ACC112 (cell line): ENCODE measurements around the gene ARPP21.

ENCODE experiments used
- H2AFZ ChIP-seq: fragments of 200-600 bp; sonication (generic); one replicate; pipeline ENCODE4 v1.6.0; 2017; ENCODE audit warnings: antibody characterized with exemption, low read length; ENCODE audit not compliant: unreplicated experiment
- H3K27ac ChIP-seq: fragments of 200-600 bp; sonication (generic); 2 replicates; pipeline ENCODE4 v1.5.1; 2014; ENCODE audit warnings: low read depth, mild to moderate bottlenecking, antibody characterized with exemption, low read length, moderate library complexity
- H3K27me3 ChIP-seq: fragments of 200-600 bp; sonication (generic); 2 replicates; pipeline ENCODE4 v1.6.1; 2014; ENCODE audit warnings: mild to moderate bottlenecking, antibody characterized with exemption, low read length, moderate library complexity, mixed read lengths; ENCODE audit not compliant: insufficient read depth
- H3K36me3 ChIP-seq: fragments of 200-600 bp; sonication (generic); 2 replicates; pipeline ENCODE4 v1.6.1; 2016; ENCODE audit warnings: mild to moderate bottlenecking, antibody characterized with exemption, low read length, moderate library complexity, mixed read lengths; ENCODE audit not compliant: insufficient read depth
- H3K4me1 ChIP-seq: fragments of 200-600 bp; sonication (generic); one replicate; pipeline ENCODE4 v1.6.1; 2016; ENCODE audit warnings: low read length, mixed read lengths; ENCODE audit not compliant: insufficient read depth, unreplicated experiment, control insufficient read depth
- H3K4me3 ChIP-seq: fragments of 200-600 bp; sonication (generic); 2 replicates; pipeline ENCODE4 v1.5.1; 2014; ENCODE audit warnings: mild to moderate bottlenecking, low read depth, low read length
- H3K79me2 ChIP-seq: fragments of 200-600 bp; sonication (generic); one replicate; pipeline ENCODE4 v1.6.0; 2016; ENCODE audit warnings: low read length; ENCODE audit not compliant: control insufficient read depth, unreplicated experiment, insufficient read depth

ARPP21 gene

GRCh38 chr3:35709691-35710090, 70.4 kb downstream of the ARPP21 start:
- H3K4me1 ChIP-seq, result no peaks in the 10 kb centered on the region
- no peaks in the 10 kb centered on the region for H3K36me3 ChIP-seq
- H3K27ac ChIP-seq, result no peak overlapping the region
- H3K79me2 ChIP-seq, result no peaks in the 10 kb centered on the region
- H3K27me3 ChIP-seq, result no peaks in the 10 kb centered on the region
- H3K4me3 ChIP-seq, result no peak overlapping the region
- no peak overlapping the region for H2AFZ ChIP-seq

- Histone ChIP-seq H3K79me2 (no peaks in the 10 kb centered on the region), H2AFZ (no peak overlapping the region), H3K36me3 (no peaks in the 10 kb centered on the region), H3K27me3 (no peaks in the 10 kb centered on the region), H3K4me1 (no peaks in the 10 kb centered on the region), H3K4me3 (no peak overlapping the region), H3K27ac (no peak overlapping the region)
These were observed 71.2 kb downstream of the ARPP21 start for GRCh38 chr3:35710554-35710953.

DNA sequence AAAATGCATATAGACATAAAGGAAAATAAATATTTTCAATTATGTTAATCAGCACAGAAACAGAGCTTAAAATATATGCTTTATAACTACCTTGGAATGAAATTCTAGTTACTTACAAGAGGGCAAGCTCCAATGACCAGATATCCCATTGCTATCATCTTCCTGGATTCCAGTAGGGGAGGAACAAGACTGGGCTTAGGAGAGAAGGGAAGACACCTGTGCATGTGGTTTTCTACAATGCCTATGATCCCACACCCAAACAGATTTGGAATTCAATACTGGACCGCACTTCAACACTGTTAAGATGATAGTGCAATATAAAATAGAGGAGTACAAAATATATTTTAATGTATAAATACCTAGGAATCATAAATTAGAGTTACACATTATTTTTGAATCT, 79.6 kb downstream of the ARPP21 start:
- Histone ChIP-seq H3K4me1 (no peaks in the 10 kb centered on the region), H3K27me3 (no peaks in the 10 kb centered on the region), H3K36me3 (no peaks in the 10 kb centered on the region), H3K79me2 (no peaks in the 10 kb centered on the region), H3K4me3 (no peak overlapping the region), H3K27ac (no peak overlapping the region), H2AFZ (no peak overlapping the region)

- no peak overlapping the region for H2AFZ ChIP-seq
- no peaks in the 10 kb centered on the region for H3K36me3 ChIP-seq
- H3K79me2 ChIP-seq, result no peaks in the 10 kb centered on the region
- no peaks in the 10 kb centered on the region for H3K27me3 ChIP-seq
- no peaks in the 10 kb centered on the region for H3K4me1 ChIP-seq
- no peak overlapping the region for H3K27ac ChIP-seq
- no peak overlapping the region for H3K4me3 ChIP-seq
These were observed 82.3 kb downstream of the ARPP21 start for GRCh38 chr3:35721628-35722027.

- no peaks in the 10 kb centered on the region for H3K79me2 ChIP-seq
- H3K4me3 ChIP-seq, result no peak overlapping the region
- peaks cover 4% of the 10 kb centered on the region for H3K4me1 ChIP-seq
- no peaks in the 10 kb centered on the region for H3K27me3 ChIP-seq
- H3K36me3 ChIP-seq, result no peaks in the 10 kb centered on the region
- no peak overlapping the region for H2AFZ ChIP-seq
- H3K27ac ChIP-seq, result no peak overlapping the region
These were observed 83.6 kb downstream of the ARPP21 start for GRCh38 chr3:35722902-35723301.

- Histone ChIP-seq H3K27ac (no peak overlapping the region), H3K4me3 (no peak overlapping the region), H3K79me2 (no peaks in the 10 kb centered on the region), H3K27me3 (no peaks in the 10 kb centered on the region), H2AFZ (no peak overlapping the region), H3K4me1 (peaks cover 4% of the 10 kb centered on the region), H3K36me3 (no peaks in the 10 kb centered on the region)
These were observed 84.3 kb downstream of the ARPP21 start for GRCh38 chr3:35723480-35724097.

DNA sequence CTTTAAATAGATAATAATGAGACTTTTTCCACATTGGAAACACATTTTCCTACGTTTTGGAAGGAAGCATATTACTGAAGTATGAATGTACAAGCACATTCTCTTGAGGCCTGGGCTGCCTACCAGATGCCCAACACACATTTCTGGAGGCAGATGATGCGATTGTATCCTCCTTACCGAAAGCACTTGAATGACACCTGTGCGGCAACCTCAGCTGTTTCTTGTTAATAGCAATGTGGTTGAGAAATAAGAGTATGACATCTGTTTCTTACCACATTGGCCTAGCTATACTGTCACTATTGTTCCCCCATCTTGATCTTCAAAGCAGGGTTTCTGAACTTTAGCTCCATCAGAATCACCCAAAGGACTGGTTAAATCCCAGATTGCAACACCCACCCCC, 84.8 kb downstream of the ARPP21 start:
- H3K4me3 ChIP-seq, result no peak overlapping the region
- no peak overlapping the region for H3K27ac ChIP-seq
- H3K79me2 ChIP-seq, result no peaks in the 10 kb centered on the region
- H3K4me1 ChIP-seq, result peaks cover 4% of the 10 kb centered on the region
- no peaks in the 10 kb centered on the region for H3K27me3 ChIP-seq
- H3K36me3 ChIP-seq, result no peaks in the 10 kb centered on the region
- H2AFZ ChIP-seq, result no peak overlapping the region

DNA sequence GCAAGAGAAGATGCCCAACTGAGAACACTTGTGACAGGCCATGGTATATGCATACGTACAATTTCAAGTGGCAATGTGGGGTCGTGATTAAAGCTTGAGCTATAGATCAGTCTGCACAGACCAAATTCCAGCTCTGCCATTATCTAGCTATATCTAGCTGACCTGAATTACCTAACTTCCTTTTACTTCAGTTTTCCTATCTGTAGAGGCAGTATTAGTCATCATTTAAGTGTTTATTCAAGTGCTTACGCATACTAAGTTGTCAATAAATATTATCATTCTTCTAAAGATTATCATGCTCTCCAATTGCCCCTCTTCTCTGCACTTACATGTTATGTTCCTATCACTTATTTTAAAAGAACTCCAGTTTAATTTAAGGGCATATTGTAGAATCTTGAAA, 87.9 kb downstream of the ARPP21 start:
- H3K27ac ChIP-seq, result no peak overlapping the region
- no peaks in the 10 kb centered on the region for H3K79me2 ChIP-seq
- peaks cover 4% of the 10 kb centered on the region for H3K4me1 ChIP-seq
- no peaks in the 10 kb centered on the region for H3K27me3 ChIP-seq
- H2AFZ ChIP-seq, result no peak overlapping the region
- H3K36me3 ChIP-seq, result no peaks in the 10 kb centered on the region
- H3K4me3 ChIP-seq, result no peak overlapping the region

- H3K27me3 ChIP-seq, result 0 out of 2 replicates have a peak, but pooled peaks cover 6% of the 10 kb centered on the region
- H3K79me2 ChIP-seq, result no peaks in the 10 kb centered on the region
- no peak overlapping the region for H3K27ac ChIP-seq
- no peak overlapping the region for H3K4me3 ChIP-seq
- H3K36me3 ChIP-seq, result no peaks in the 10 kb centered on the region
- no peak overlapping the region for H2AFZ ChIP-seq
- no peaks in the 10 kb centered on the region for H3K4me1 ChIP-seq
These were observed 94.0 kb downstream of the ARPP21 start for GRCh38 chr3:35733341-35733740.

DNA sequence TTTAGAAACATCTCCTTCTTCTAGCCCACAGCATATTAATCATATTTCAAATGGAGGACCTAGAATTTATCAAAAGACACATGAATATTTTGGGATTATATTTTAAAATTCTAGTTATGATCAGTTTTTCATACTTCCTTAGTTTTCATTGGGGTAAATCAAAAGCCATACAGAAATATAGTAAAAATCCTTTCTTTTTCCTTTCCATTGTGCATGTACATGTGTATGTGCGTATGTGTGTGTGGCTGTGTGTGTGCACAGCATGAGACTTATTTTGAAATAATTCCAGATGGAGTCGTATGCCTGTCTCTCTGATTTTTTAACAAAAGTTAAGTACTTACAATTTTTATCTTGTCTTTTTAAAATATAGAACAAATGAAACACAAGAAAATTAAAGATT, 94.5 kb downstream of the ARPP21 start:
- Histone ChIP-seq H3K79me2 (no peaks in the 10 kb centered on the region), H3K27ac (no peak overlapping the region), H3K4me1 (no peaks in the 10 kb centered on the region), H3K4me3 (no peak overlapping the region), H3K36me3 (no peaks in the 10 kb centered on the region), H2AFZ (no peak overlapping the region), H3K27me3 (0 out of 2 replicates have a peak, but pooled peaks cover 6% of the 10 kb centered on the region)

GRCh38 chr3:35737080-35737479, 97.8 kb downstream of the ARPP21 start:
- no peaks in the 10 kb centered on the region for H3K36me3 ChIP-seq
- H3K27ac ChIP-seq, result no peak overlapping the region
- H3K4me1 ChIP-seq, result no peaks in the 10 kb centered on the region
- H3K79me2 ChIP-seq, result no peaks in the 10 kb centered on the region
- H2AFZ ChIP-seq, result no peak overlapping the region
- no peak overlapping the region for H3K4me3 ChIP-seq
- H3K27me3 ChIP-seq, result 0 out of 2 replicates have a peak, but pooled peaks cover 6% of the 10 kb centered on the region
